ENCODE results near the gene PRR7.

DNA sequence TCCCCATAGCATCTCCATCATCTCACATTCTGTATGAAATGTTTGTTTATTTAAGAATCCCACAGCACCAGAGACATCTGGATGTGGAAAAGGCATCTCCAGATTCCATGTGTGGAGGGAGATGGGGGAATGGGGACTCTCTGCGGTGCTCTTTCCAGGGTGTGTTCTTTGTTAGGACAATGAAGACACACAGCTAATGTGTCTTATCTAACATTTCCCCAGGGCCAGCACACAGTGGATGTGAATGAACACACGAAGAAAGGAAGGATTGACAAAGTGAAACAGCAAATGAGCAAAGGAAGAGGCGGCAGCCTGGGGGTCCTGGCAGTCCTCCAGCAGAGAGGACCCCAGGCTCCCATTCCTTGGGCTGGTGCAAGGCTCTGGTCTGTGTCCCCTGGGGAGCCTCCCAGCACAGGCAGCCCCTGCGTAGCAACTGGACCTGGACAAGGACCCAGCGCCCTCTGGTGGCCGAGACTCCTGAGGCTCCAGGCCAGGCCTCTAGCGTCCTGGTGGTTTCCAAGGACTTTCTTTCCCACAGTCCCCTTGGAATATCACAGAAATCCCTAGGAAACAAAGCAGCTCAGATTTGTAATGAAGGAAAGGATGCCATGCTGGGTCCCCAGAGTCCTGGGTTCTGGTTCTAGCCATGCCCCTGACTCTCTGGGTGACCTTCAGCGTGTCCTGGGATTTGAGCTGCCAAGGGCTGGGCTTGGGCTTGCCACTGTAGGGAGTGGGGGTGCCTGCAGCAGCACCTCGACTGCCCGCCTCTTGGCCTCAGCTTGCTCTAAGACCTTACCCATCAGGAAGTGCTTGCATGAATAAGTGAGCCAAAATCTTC, 54.3 kb downstream of the PRR7 start:
- TF ChIP-seq EZH2 (IDR thresholded peaks at IDR 0.05; ENCODE audit: insufficient read depth, poor library complexity, severe bottlenecking) (no peak), EZH2phosphoT487 (IDR thresholded peaks at IDR 0.05; ENCODE audit: insufficient read depth, low read depth) (no peak)
